SH-SY5Y (cell line): ENCODE measurements around the gene PRR19.

Experiments
- GATA2 ChIP-seq: IDR thresholded peaks from 2 replicates; pipeline ENCODE4 v1.6.1; 2011; ENCODE audit warnings: mild to moderate bottlenecking, low read depth, low read length
- GATA3 ChIP-seq: IDR thresholded peaks from 2 replicates; pipeline ENCODE4 v1.6.1; 2011; ENCODE audit warnings: low read depth, mild to moderate bottlenecking, low read length, moderate library complexity

- TF ChIP-seq GATA3 (no peak), GATA2 (no peak)
Measured at GRCh38 chr19:42326969-42327368, 25.0 kb downstream of the PRR19 start.
